Measurements from ENCODE around the gene SYT17. TPM values are rescaled to one million over a fixed set of nuclear protein-coding genes. Genes with fewer than 3 reads are reported as not detected.

The SYT17 gene
- total and polyA plus RNA-seq, 10 of the 15 experiments (the other 5 are each of a cell fraction or from before 2014, with no cell fraction given) = 3.7 to 12.3 (median 5.0) TPM

DNA sequence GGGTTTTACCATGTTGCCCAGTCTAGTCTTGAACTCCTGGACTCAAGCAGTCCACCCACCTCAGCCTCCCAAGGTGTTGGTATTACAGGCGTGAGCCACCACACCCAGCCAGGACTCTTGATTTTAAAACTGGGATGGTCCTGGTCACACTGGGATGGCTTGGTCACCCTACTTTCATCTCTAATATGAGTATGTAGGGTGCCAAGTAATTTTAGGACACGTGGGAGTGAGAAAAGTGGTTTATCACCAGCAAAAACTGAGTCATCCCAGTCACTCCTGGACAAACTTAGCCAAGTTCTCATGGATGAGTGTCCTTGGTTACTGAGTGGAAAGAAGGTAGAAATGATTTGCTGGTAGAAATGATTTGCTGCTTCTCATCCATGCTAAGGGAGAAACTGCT lies 127.4 kb downstream of the SYT17 start (continued):
- TF ChIP-seq, protein P1, sequence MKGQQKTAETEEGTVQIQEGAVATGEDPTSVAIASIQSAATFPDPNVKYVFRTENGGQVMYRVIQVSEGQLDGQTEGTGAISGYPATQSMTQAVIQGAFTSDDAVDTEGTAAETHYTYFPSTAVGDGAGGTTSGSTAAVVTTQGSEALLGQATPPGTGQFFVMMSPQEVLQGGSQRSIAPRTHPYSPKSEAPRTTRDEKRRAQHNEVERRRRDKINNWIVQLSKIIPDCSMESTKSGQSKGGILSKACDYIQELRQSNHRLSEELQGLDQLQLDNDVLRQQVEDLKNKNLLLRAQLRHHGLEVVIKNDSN (IDR thresholded peaks at IDR 0.05; ENCODE audit: borderline replicate concordance, extremely low read length, insufficient read depth, low read depth, low read length) = no peak
- 0 out of 4 replicates have a peak, but pooled peaks of 1 of the 2 experiments have one; percentile 10 for TF ChIP-seq IKZF2 (IDR thresholded peaks at IDR 0.05)
- no peak for TF ChIP-seq ATF7 (IDR thresholded peaks at IDR 0.05; ENCODE audit: low read depth)
- no peak for TF ChIP-seq CBFB (IDR thresholded peaks at IDR 0.05; ENCODE audit: low read depth)
- no peak for TF ChIP-seq POLR2AphosphoS2 (IDR thresholded peaks at IDR 0.05; ENCODE audit: low read depth, low read length)
- TF ChIP-seq RAD51 (IDR thresholded peaks at IDR 0.05) = no peak
- TF ChIP-seq, protein P2, sequence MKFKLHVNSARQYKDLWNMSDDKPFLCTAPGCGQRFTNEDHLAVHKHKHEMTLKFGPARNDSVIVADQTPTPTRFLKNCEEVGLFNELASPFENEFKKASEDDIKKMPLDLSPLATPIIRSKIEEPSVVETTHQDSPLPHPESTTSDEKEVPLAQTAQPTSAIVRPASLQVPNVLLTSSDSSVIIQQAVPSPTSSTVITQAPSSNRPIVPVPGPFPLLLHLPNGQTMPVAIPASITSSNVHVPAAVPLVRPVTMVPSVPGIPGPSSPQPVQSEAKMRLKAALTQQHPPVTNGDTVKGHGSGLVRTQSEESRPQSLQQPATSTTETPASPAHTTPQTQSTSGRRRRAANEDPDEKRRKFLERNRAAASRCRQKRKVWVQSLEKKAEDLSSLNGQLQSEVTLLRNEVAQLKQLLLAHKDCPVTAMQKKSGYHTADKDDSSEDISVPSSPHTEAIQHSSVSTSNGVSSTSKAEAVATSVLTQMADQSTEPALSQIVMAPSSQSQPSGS (IDR thresholded peaks at IDR 0.05; ENCODE audit: low read length) = peak; percentile 20; the same call in 1 of the 2 replicates
- peak; percentile 64 for TF ChIP-seq NFIC (IDR thresholded peaks at IDR 0.05; ENCODE audit: low read depth, low read length)
- TF ChIP-seq MYB (IDR thresholded peaks at IDR 0.05; ENCODE audit: borderline replicate concordance, low read depth, low read length) = no peak
- TF ChIP-seq PAX5 (IDR thresholded peaks at IDR 0.05; ENCODE audit: borderline replicate concordance, low read depth, low read length) = peak; percentile 62; the same call in 1 of the 2 replicates
- TF ChIP-seq PAX8 (IDR thresholded peaks at IDR 0.05) = no peak
- TF ChIP-seq FOXM1 (IDR thresholded peaks at IDR 0.05; ENCODE audit: low read depth, low read length) = no peak
- peak; percentile 5; the same call in 1 of the 2 replicates for TF ChIP-seq BCL11A (IDR thresholded peaks at IDR 0.05; ENCODE audit: low read depth, low read length)
- peak; percentile 81 for TF ChIP-seq EED (IDR thresholded peaks at IDR 0.05; ENCODE audit: low read depth)
- TF ChIP-seq SIN3A (IDR thresholded peaks at IDR 0.05; ENCODE audit: low read depth, low read length) = no peak

All from GM12878 (cell line).